MCF 10A (cell line): ENCODE results near the gene ANKH. TPM values are rescaled to one million over a fixed set of nuclear protein-coding genes. Genes with fewer than 3 reads are reported as not detected.

Experiments used
- BruUV-seq: library from RNA; stranded (reverse); fragments of 400-500 nt; replicated peaks from 2 replicates; lab custom pipeline; 2021; lab: Mats Ljungman, UMichigan
- CTCF ChIA-PET: fragments of 300-600 bp; sonication (Branson Sonifier 250); formaldehyde crosslinking; extraction: SDS; loops from one replicate; lab custom pipeline; 2021; ENCODE audit warnings: antibody characterized with exemption, inconsistent platforms; lab: Yijun Ruan, JAX
- POLR2A ChIA-PET: fragments of 300-600, 350-650 bp; sonication (Branson Sonifier 250); formaldehyde crosslinking; extraction: SDS; loops from one replicate; lab custom pipeline; 2020; ENCODE audit warnings: antibody characterized with exemption, inconsistent platforms; lab: Yijun Ruan, JAX
- DNase-seq: peaks from one replicate; pipeline ENCODE4 v3.0.0-alpha.2; 2018; ENCODE audit not compliant: unreplicated experiment
- H3K27ac Mint-ChIP-seq: one replicate; pipeline ENCODE4 v1.8.0; 2022; ENCODE audit warnings: mild to moderate bottlenecking, low read depth, mixed read lengths; ENCODE audit not compliant: unreplicated experiment
- H3K27me3 Mint-ChIP-seq: one replicate; pipeline ENCODE4 v1.8.0; 2022; ENCODE audit warnings: mixed read lengths; ENCODE audit not compliant: insufficient read depth, unreplicated experiment
- H3K36me3 Mint-ChIP-seq: one replicate; pipeline ENCODE4 v1.8.0; 2022; ENCODE audit warnings: mild to moderate bottlenecking, moderate library complexity, mixed read lengths; ENCODE audit not compliant: insufficient read depth, unreplicated experiment
- H3K4me1 Mint-ChIP-seq: one replicate; pipeline ENCODE4 v1.8.0; 2022; ENCODE audit warnings: mixed read lengths; ENCODE audit not compliant: insufficient read depth, unreplicated experiment
- H3K4me3 Mint-ChIP-seq: one replicate; pipeline ENCODE4 v1.8.0; 2022; ENCODE audit warnings: mild to moderate bottlenecking, moderate library complexity, mixed read lengths; ENCODE audit not compliant: unreplicated experiment
- H3K9me3 Mint-ChIP-seq: one replicate; pipeline ENCODE4 v1.8.0; 2022; ENCODE audit warnings: mixed read lengths; ENCODE audit not compliant: unreplicated experiment
- intact Hi-C: fragments of 100-400 bp; cut with micrococcal nuclease; formaldehyde crosslinking; loops from 2 replicates; pipeline ENCODE4 v1.14.1; 2022
- total RNA-seq: library from RNA; stranded (reverse); gene quantifications from 2 replicates; pipeline ENCODE4 v1.2.3, GENCODE V29; 2022
- TF ChIP-seq, protein P1 (sequence below): fragments of 200-600 bp; IDR thresholded peaks from one replicate; pipeline ENCODE4 v1.8.0; 2022; ENCODE audit warnings: antibody characterized with exemption, mild to moderate bottlenecking; ENCODE audit not compliant: unreplicated experiment

The ANKH gene
- total RNA-seq, 1 experiment from 2014 or later, result 65.7 TPM

DNA sequence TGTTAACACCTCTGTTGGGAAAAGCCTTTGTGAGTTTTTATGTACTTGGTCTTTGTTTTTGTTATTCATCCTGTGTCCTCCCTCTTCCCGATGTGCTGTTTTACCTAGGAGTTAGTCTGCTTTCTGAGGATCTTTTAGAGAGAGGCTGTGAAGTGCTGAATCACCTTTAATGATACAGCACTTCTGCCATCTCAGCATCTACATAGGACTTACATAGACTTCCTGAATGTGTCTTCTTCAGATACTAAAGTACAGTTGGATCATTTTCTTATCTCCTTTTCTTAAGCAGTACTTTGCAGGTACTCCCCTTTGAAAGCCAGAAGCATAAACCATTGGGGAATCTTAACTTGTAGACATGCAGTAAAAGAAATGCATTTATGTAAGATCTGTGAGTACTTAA lies 175.5 kb downstream of the ANKH start:
- Mint-ChIP-seq H3K36me3 (peaks cover 56% of the 10 kb centered on the region), H3K4me3 (no peak overlapping the region), H3K27ac (no peak overlapping the region), H3K27me3 (no peaks in the 10 kb centered on the region), H3K9me3 (no peaks in the 10 kb centered on the region), H3K4me1 (no peaks in the 10 kb centered on the region)
- TF ChIP-seq, protein P1, sequence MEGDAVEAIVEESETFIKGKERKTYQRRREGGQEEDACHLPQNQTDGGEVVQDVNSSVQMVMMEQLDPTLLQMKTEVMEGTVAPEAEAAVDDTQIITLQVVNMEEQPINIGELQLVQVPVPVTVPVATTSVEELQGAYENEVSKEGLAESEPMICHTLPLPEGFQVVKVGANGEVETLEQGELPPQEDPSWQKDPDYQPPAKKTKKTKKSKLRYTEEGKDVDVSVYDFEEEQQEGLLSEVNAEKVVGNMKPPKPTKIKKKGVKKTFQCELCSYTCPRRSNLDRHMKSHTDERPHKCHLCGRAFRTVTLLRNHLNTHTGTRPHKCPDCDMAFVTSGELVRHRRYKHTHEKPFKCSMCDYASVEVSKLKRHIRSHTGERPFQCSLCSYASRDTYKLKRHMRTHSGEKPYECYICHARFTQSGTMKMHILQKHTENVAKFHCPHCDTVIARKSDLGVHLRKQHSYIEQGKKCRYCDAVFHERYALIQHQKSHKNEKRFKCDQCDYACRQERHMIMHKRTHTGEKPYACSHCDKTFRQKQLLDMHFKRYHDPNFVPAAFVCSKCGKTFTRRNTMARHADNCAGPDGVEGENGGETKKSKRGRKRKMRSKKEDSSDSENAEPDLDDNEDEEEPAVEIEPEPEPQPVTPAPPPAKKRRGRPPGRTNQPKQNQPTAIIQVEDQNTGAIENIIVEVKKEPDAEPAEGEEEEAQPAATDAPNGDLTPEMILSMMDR, result no peak
- DNase-seq, result no peak
- CTCF ChIA-PET, result interaction anchor here (0.8 to 1.0 kb wide), 2 partner anchors 10 to 31 kb away, joined by 3 to 4 read pairs; no protein-coding TSS in a partner anchor
- no TSS peak for BruUV-seq
- intact Hi-C loops, result no loop called here
- POLR2A ChIA-PET, result interaction anchor here (0.6 to 0.9 kb wide), 2 partner anchors 9 to 63 kb away, joined by 3 to 4 read pairs; no protein-coding TSS in a partner anchor

DNA sequence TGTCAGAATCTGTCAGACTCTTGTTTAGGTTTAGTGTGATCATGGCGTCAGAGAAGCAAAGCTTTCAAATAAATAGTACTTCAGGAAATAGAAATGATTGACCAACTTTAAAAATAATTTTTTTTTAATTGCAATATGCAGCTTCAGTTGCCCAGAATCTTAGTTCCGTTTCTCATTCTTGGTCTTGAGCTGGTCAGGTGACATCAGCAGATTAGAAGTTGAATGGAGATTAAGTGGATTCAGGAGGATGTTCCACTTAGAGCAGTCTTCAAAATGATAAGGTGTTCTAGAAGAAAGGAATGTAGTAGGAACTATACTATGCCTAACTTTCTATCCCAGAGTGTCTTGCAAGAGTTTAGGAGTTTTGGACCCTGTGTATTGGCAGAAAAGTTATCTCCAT lies 176.4 kb downstream of the ANKH start:
- H3K4me3 Mint-ChIP-seq, result no peak overlapping the region
- TF ChIP-seq, protein P1, result no peak
- CTCF ChIA-PET, result interaction anchor here (0.8 to 1.6 kb wide), 4 partner anchors 9 to 315 kb away, joined by 3 to 4 read pairs (median 4); no protein-coding TSS in a partner anchor
- H3K27ac Mint-ChIP-seq, result no peak overlapping the region
- DNase-seq, result no peak
- H3K36me3 Mint-ChIP-seq, result peaks cover 59% of the 10 kb centered on the region
- no TSS peak for BruUV-seq
- POLR2A ChIA-PET, result interaction anchor here (0.6 to 0.9 kb wide), 2 partner anchors 8 to 64 kb away, joined by 3 to 4 read pairs; no protein-coding TSS in a partner anchor
- no peaks in the 10 kb centered on the region for H3K9me3 Mint-ChIP-seq
- H3K27me3 Mint-ChIP-seq, result no peaks in the 10 kb centered on the region
- H3K4me1 Mint-ChIP-seq, result no peaks in the 10 kb centered on the region
- intact Hi-C loops, result no loop called here

DNA sequence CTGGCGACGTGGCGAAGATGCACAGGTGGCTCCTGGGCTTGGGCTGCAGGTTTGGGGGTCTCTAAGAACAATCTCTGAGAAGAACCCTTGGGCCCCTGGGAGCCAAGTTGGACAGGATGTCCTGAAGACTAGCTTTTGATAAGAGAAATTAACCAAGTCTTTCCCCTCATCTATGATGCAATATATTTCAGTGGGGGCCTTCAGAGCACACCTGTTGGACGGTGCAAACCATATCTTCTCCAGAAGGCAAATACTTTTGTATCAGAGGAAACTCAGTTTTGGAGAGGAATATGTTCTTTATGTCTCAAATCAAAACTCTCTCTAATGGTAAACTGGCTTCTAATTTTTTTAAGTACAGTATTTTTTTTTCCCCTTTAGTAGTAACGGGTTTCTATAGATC lies 178.5 kb downstream of the ANKH start:
- no peak for DNase-seq
- TF ChIP-seq, protein P1, result no peak
- peaks cover 76% of the 10 kb centered on the region for H3K36me3 Mint-ChIP-seq
- no peaks in the 10 kb centered on the region for H3K27me3 Mint-ChIP-seq
- no peak overlapping the region for H3K27ac Mint-ChIP-seq
- intact Hi-C loops, result no loop called here
- CTCF ChIA-PET, result interaction anchor here (1.0 kb wide), 1 partner anchor 7 kb away, joined by 3 read pairs; no protein-coding TSS in a partner anchor
- POLR2A ChIA-PET, result no interaction called here
- no peak overlapping the region for H3K4me3 Mint-ChIP-seq
- H3K9me3 Mint-ChIP-seq, result no peaks in the 10 kb centered on the region
- TSS peak; percentile 3 for BruUV-seq
- no peaks in the 10 kb centered on the region for H3K4me1 Mint-ChIP-seq

DNA sequence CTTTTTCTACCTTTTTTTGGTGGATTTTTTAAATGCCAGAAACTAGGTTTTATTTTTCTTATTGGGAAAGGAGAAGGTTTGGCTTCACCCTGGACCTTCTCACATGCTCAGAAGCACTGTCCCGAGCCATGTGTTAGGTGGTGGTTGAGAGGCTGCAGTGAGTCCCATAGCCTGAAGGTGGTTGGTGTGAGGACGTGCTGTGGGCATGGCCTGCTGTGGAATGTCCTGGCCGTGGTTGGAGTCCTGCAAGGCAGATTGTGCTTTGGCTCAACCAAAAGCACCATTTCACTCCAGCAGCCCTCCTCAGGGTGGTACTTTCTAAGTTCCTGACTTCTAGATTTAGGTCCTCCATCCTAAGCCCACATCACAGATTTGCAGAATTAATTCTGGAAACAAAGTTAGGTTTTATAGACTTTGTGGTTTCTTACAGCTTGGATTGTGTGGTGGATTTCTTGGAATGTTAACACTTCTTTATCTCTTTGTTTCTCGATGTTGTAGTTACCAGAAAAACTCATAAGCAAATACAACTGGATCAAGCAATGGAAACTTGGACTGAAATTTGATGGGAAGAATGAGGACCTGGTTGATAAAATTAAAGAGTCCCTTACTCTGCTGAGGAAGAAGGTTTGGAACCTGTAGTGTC lies 184.4 kb downstream of the ANKH start:
- no TSS peak for BruUV-seq
- CTCF ChIA-PET, result interaction anchor here (0.6 to 6.5 kb wide), 11 partner anchors 11 to 328 kb away, joined by 3 to 47 read pairs (median 15); no protein-coding TSS in a partner anchor
- H3K4me1 Mint-ChIP-seq, result peaks cover 19% of the 10 kb centered on the region
- intact Hi-C loops, result loop anchor here (5.0 kb wide), 1 partner anchor 260 kb away; no protein-coding TSS in a partner anchor
- peaks cover 67% of the 10 kb centered on the region for H3K36me3 Mint-ChIP-seq
- peak overlapping the region; percentile 75 for H3K27ac Mint-ChIP-seq
- no peak for DNase-seq
- POLR2A ChIA-PET, result interaction anchor here (0.5 to 2.5 kb wide), 7 partner anchors 8 to 322 kb away, joined by 3 to 10 read pairs (median 4); no protein-coding TSS in a partner anchor
- TF ChIP-seq, protein P1, result no peak
- no peaks in the 10 kb centered on the region for H3K9me3 Mint-ChIP-seq
- H3K4me3 Mint-ChIP-seq, result no peak overlapping the region
- no peaks in the 10 kb centered on the region for H3K27me3 Mint-ChIP-seq
